ENCODE measurements around the gene MINDY2. TPM values are rescaled to one million over a fixed set of nuclear protein-coding genes. Genes with fewer than 3 reads are reported as not detected.

The MINDY2 gene
- polyA plus RNA-seq, 1 donor (not counting 4 experiments of a cell fraction or from before 2014, with no cell fraction given), result 11.2 TPM

DNA sequence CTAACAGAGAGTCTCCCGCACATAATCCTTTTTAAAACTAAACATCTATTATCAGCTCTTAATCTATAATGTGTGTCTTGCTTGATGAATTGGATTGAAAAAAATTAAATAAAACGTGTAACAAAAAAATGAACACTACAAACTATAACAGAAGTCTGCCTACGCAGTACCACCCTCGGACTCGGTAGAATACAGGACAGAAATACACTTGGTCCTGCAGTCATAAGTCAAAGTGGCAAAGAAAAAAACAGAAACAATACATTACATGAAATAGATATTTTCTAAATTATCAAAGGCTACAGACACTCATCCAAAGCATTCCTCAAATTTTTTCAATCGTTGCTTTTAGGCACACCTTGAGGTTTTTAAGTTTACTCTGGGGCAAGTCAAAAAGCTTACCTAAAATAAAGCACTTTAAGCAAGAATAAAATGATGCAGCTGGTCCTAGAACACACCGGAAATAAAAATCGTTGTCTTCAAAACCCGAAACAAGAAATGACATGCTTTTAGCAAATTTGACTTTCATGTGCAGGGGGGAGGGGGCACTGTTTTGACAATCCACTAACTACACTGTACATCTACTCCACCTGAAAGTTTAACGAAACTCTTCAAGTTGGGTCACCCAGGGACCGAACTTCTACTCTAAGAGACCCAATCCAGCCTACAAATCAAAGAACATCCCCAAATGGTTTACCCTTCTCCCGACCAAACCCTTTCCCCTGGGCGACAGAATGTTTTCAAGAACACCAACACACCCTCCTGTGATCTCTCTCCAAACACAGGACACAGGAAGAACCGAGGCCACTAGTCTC lies 22.9 kb upstream of the MINDY2 start:
- FAIRE-seq, result no peak
- H3K9me3 ChIP-seq (ENCODE audit: control insufficient read depth, low read depth, low read length), result no peaks in the 10 kb centered on the region
- H3K27ac ChIP-seq (ENCODE audit: control insufficient read depth, insufficient read depth, low read length), result peak overlapping the region; percentile 85
- peak overlapping the region; percentile 70 to 97 (median 76) for H3K4me3 ChIP-seq (ENCODE audit: control insufficient read depth in 2 of 3, extremely low read depth in 1 of 3, insufficient read depth in 2 of 3, low read depth in 1 of 3, low read length in 3 of 3)
- H3K9ac ChIP-seq (ENCODE audit: control insufficient read depth, extremely low read depth, insufficient read depth, low read length), result peak overlapping the region; percentile 91
- no peak overlapping the region for H2AFZ ChIP-seq (ENCODE audit: control insufficient read depth, low read length)
- no peaks in the 10 kb centered on the region for H3K9me1 ChIP-seq (ENCODE audit: control insufficient read depth, extremely low read depth, insufficient read depth, low read length)
- H3K27me3 ChIP-seq (ENCODE audit: control insufficient read depth, extremely low read depth, insufficient read depth, low read length), result no peaks in the 10 kb centered on the region
- TF ChIP-seq, protein P1, sequence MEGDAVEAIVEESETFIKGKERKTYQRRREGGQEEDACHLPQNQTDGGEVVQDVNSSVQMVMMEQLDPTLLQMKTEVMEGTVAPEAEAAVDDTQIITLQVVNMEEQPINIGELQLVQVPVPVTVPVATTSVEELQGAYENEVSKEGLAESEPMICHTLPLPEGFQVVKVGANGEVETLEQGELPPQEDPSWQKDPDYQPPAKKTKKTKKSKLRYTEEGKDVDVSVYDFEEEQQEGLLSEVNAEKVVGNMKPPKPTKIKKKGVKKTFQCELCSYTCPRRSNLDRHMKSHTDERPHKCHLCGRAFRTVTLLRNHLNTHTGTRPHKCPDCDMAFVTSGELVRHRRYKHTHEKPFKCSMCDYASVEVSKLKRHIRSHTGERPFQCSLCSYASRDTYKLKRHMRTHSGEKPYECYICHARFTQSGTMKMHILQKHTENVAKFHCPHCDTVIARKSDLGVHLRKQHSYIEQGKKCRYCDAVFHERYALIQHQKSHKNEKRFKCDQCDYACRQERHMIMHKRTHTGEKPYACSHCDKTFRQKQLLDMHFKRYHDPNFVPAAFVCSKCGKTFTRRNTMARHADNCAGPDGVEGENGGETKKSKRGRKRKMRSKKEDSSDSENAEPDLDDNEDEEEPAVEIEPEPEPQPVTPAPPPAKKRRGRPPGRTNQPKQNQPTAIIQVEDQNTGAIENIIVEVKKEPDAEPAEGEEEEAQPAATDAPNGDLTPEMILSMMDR (optimal IDR thresholded peaks at IDR 0.05 in 1 of 3, IDR thresholded peaks at IDR 0.05 in 1 of 3, conservative IDR thresholded peaks at IDR 0.05 in 1 of 3; ENCODE audit: extremely low read depth in 1 of 3, insufficient read depth in 2 of 3, low read length in 3 of 3), result no peak
- no peak for TF ChIP-seq EZH2 (IDR thresholded peaks at IDR 0.05; ENCODE audit: low read length)
- H4K20me1 ChIP-seq (ENCODE audit: control insufficient read depth, extremely low read depth, insufficient read depth, low read length), result no peaks in the 10 kb centered on the region
- peaks cover 61% of the 10 kb centered on the region for H3K79me2 ChIP-seq (ENCODE audit: control insufficient read depth, insufficient read depth, low read length)
- no peak for DNase-seq (ENCODE audit: low read depth, low spot score)
- no peaks in the 10 kb centered on the region for H3K36me3 ChIP-seq (ENCODE audit: control insufficient read depth in 2 of 2, extremely low read depth in 1 of 2, insufficient read depth in 2 of 2, low read length in 2 of 2)
- dilution Hi-C loops (cut with MboI; ENCODE audit: extremely low pct_ligation_motif_present, low sequenced_read_pairs), result no loop called here
- H3K4me2 ChIP-seq (ENCODE audit: control insufficient read depth, extremely low read depth, insufficient read depth, low read depth, low read length), result peak overlapping the region; percentile 80
- H3K4me1 ChIP-seq (ENCODE audit: control insufficient read depth, extremely low read depth, insufficient read depth, low read length), result peaks cover 18% of the 10 kb centered on the region

DNA sequence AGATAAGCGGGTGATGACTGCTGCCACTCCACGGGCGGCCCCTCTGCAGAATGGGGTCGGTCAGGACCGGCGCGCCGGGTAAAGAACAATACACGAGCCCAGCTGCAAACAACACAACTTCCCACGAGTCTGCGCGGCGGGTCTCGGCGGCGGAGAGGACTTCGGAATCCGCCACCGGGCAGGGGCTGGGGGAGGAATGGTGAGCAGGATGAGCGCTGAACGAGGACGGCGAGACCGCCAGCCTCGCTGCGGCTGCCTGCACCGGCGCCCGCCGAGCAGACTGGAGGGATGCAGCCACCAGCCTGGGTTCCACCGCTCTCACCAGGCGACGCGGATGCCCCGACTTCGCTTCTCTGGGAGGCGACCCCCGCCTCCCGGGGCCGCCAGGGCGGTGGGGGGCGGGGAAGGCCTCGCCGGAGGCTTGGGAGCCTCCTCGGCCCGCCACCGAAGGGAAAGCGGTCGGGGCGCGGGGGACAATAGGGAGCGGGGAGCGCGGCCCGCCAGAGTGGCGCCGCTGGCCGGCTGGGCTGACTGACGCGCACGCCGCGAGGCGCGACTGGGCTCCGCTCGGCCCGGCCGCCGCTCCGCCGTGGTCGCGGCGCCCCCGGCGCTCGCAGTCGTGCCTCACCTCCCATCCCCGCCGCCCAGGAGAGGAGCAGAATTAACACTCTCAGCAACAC lies 22.1 kb upstream of the MINDY2 start:
- DNase-seq (ENCODE audit: low read depth, low spot score), result no peak
- Histone ChIP-seq H3K36me3 (ENCODE audit: control insufficient read depth in 2 of 2, extremely low read depth in 1 of 2, insufficient read depth in 2 of 2, low read length in 2 of 2) (no peaks in the 10 kb centered on the region), H3K4me3 (ENCODE audit: control insufficient read depth in 2 of 3, extremely low read depth in 1 of 3, insufficient read depth in 2 of 3, low read depth in 1 of 3, low read length in 3 of 3) (peak overlapping the region; percentile 70 to 97 (median 76)), H3K9ac (ENCODE audit: control insufficient read depth, extremely low read depth, insufficient read depth, low read length) (peak overlapping the region; percentile 91), H4K20me1 (ENCODE audit: control insufficient read depth, extremely low read depth, insufficient read depth, low read length) (no peaks in the 10 kb centered on the region), H3K27ac (ENCODE audit: control insufficient read depth, insufficient read depth, low read length) (peak overlapping the region; percentile 85), H3K79me2 (ENCODE audit: control insufficient read depth, insufficient read depth, low read length) (peaks cover 53% of the 10 kb centered on the region), H3K27me3 (ENCODE audit: control insufficient read depth, extremely low read depth, insufficient read depth, low read length) (no peaks in the 10 kb centered on the region), H3K4me1 (ENCODE audit: control insufficient read depth, extremely low read depth, insufficient read depth, low read length) (peaks cover 18% of the 10 kb centered on the region), H3K9me3 (ENCODE audit: control insufficient read depth, low read depth, low read length) (no peaks in the 10 kb centered on the region), H3K4me2 (ENCODE audit: control insufficient read depth, extremely low read depth, insufficient read depth, low read depth, low read length) (peak overlapping the region; percentile 80), H2AFZ (ENCODE audit: control insufficient read depth, low read length) (no peak overlapping the region), H3K9me1 (ENCODE audit: control insufficient read depth, extremely low read depth, insufficient read depth, low read length) (no peaks in the 10 kb centered on the region)
- TF ChIP-seq, protein P1 (optimal IDR thresholded peaks at IDR 0.05 in 1 of 3, IDR thresholded peaks at IDR 0.05 in 1 of 3, conservative IDR thresholded peaks at IDR 0.05 in 1 of 3; ENCODE audit: extremely low read depth in 1 of 3, insufficient read depth in 2 of 3, low read length in 3 of 3), result no peak
- no peak for TF ChIP-seq EZH2 (IDR thresholded peaks at IDR 0.05; ENCODE audit: low read length)
- no peak for FAIRE-seq
- dilution Hi-C loops (cut with MboI; ENCODE audit: extremely low pct_ligation_motif_present, low sequenced_read_pairs), result no loop called here

Data from keratinocyte (primary cell).